ENCODE data around the gene CCNT2.
A peak's percentile ranks its signal among the peaks of the same experiment; 100 is the strongest.

Gene CCNT2

GRCh38 chr2:134988994-134989605, 70.5 kb downstream of the CCNT2 start:
- TF ChIP-seq CTCF (IDR thresholded peaks at IDR 0.05; ENCODE audit: low read depth, low read length, missing control alignments) = peak; percentile 15
- no peak overlapping the region for H3K4me3 ChIP-seq (replicated peaks; ENCODE audit: low read depth, low read length)
- DNase-seq (ENCODE audit: extremely low read depth, low read depth) = peak; percentile 2

GRCh38 chr2:134999521-134999920, 80.9 kb downstream of the CCNT2 start:
- DNase-seq (ENCODE audit: extremely low read depth, low read depth) = peak; percentile 2
- no peak for TF ChIP-seq CTCF (IDR thresholded peaks at IDR 0.05; ENCODE audit: low read depth, low read length, missing control alignments)
- no peak overlapping the region for H3K4me3 ChIP-seq (replicated peaks; ENCODE audit: low read depth, low read length)

GRCh38 chr2:135002836-135003235, 84.2 kb downstream of the CCNT2 start:
- DNase-seq (ENCODE audit: extremely low read depth, low read depth) = no peak
- H3K4me3 ChIP-seq (replicated peaks; ENCODE audit: low read depth, low read length) = no peak overlapping the region
- TF ChIP-seq CTCF (IDR thresholded peaks at IDR 0.05; ENCODE audit: low read depth, low read length, missing control alignments) = no peak

GRCh38 chr2:135004005-135004746, 85.6 kb downstream of the CCNT2 start:
- H3K4me3 ChIP-seq (replicated peaks; ENCODE audit: low read depth, low read length) = no peak overlapping the region
- DNase-seq (ENCODE audit: extremely low read depth, low read depth) = peak; percentile 24
- TF ChIP-seq CTCF (IDR thresholded peaks at IDR 0.05; ENCODE audit: low read depth, low read length, missing control alignments) = peak; percentile 98

- no peak for TF ChIP-seq CTCF (IDR thresholded peaks at IDR 0.05; ENCODE audit: low read depth, low read length, missing control alignments)
- no peak for DNase-seq (ENCODE audit: extremely low read depth, low read depth)
- no peak overlapping the region for H3K4me3 ChIP-seq (replicated peaks; ENCODE audit: low read depth, low read length)
These were observed 87.1 kb downstream of the CCNT2 start for GRCh38 chr2:135005753-135006152.

Measured in HFF-Myc (cell line).